Measurements from ENCODE around the gene RSRC1. TPM values are rescaled to one million over a fixed set of nuclear protein-coding genes. Genes with fewer than 3 reads are reported as not detected.

The RSRC1 gene
- total RNA-seq, 2 experiments from 2014 or later = 76.3 to 78.1 TPM

DNA sequence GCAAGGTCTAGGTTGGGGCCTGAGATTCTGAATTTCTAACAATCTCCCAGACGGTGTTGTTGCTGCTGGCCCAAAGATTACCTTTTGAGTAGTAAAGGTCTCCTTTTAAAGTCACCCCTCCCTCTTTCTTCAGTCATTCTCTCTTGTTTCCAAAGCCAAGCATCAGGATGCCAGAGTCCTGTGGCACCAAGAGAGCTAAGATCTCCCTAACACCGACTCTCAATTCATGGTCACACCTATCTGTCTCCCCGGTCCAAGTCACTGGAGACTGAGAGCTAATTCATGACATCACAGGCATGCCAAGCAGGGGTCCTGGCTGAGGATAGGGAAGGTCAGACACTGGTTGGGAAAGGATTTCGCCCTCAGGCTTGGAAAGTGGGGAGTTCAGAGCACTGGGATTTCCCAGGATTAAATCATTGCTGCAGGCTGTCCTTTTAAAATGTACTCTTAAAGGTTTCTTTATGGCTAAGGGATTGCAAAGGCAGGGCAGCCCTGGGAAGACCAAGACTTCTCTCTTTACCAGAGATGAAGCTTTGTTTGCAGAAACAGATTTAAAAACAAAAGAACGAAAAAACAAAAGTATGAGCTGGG is 11.0 kb upstream of the RSRC1 start:
- DNase-seq (ENCODE audit: low spot score) = no peak
- BruUV-seq (replicated peaks) = no TSS peak
- no peaks in the 10 kb centered on the region for H4K20me1 ChIP-seq (ENCODE audit: insufficient read depth, low read length)
- ChIA-PET CTCF (ENCODE audit: unreplicated experiment) (no interaction called here), POLR2A (interaction anchor here (0.5 to 2.2 kb wide), 2 partner anchors 10 to 41 kb away, joined by 3 to 13 read pairs; partner anchors contain the start of gene RSRC1)
- H3K4me3 ChIP-seq (ENCODE audit: low read depth, low read length, poor library complexity, severe bottlenecking) = no peak overlapping the region
- TF ChIP-seq, protein P1, sequence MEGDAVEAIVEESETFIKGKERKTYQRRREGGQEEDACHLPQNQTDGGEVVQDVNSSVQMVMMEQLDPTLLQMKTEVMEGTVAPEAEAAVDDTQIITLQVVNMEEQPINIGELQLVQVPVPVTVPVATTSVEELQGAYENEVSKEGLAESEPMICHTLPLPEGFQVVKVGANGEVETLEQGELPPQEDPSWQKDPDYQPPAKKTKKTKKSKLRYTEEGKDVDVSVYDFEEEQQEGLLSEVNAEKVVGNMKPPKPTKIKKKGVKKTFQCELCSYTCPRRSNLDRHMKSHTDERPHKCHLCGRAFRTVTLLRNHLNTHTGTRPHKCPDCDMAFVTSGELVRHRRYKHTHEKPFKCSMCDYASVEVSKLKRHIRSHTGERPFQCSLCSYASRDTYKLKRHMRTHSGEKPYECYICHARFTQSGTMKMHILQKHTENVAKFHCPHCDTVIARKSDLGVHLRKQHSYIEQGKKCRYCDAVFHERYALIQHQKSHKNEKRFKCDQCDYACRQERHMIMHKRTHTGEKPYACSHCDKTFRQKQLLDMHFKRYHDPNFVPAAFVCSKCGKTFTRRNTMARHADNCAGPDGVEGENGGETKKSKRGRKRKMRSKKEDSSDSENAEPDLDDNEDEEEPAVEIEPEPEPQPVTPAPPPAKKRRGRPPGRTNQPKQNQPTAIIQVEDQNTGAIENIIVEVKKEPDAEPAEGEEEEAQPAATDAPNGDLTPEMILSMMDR (conservative IDR thresholded peaks at IDR 0.05; ENCODE audit: low read length) = no peak
- TF ChIP-seq EZH2phosphoT487 (IDR thresholded peaks at IDR 0.05; ENCODE audit: borderline replicate concordance, low read depth, low read length) = no peak
- H3K4me1 ChIP-seq (ENCODE audit: insufficient read depth, low read length, poor library complexity, severe bottlenecking) = peaks cover 12% of the 10 kb centered on the region
- H2AFZ ChIP-seq (ENCODE audit: low read length) = no peak overlapping the region
- no peak overlapping the region for H3K27ac ChIP-seq (ENCODE audit: low read depth, low read length, poor library complexity, severe bottlenecking)
- no peaks in the 10 kb centered on the region for H3K9me3 ChIP-seq (ENCODE audit: low read length)
- peak overlapping the region; percentile 99; the same call in 1 of the 2 replicates for H3K4me2 ChIP-seq (ENCODE audit: low read length)
- intact Hi-C loops (cut with micrococcal nuclease; ENCODE audit: unreplicated experiment) = loop anchor here (5.0 to 10.0 kb wide), 2 partner anchors 333 to 706 kb away; partner anchors contain the start of gene MFSD1
- H3K9me2 ChIP-seq (ENCODE audit: insufficient read depth, low read length) = no peaks in the 10 kb centered on the region
- H3K36me3 ChIP-seq (ENCODE audit: insufficient read depth, low read length) = no peaks in the 10 kb centered on the region
- H3K79me2 ChIP-seq (ENCODE audit: insufficient read depth, low read depth, low read length) = no peaks in the 10 kb centered on the region

DNA sequence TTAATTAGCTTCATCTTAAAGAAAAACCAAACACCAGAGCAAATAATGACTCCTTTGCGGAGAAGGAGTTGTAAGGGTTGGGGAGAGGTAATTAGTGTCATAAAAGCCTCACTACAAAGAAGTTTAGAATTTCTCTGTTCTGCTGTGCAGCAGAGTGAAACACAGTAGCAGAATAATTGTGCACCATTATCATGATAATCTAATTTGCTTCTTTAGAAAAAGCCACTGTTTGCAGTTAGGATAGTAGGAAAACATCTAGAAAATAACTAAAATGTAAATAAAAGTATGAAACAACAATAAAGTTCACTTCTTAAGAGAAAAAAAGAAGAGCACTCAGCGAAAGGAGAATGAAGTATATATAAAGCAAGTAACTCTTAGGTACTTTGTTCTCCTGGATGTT is 9.2 kb upstream of the RSRC1 start:
- ChIA-PET POLR2A (interaction anchor here (0.6 to 2.2 kb wide), 4 partner anchors 9 to 405 kb away, joined by 3 to 13 read pairs (median 3); partner anchors contain the start of gene RSRC1), CTCF (ENCODE audit: unreplicated experiment) (no interaction called here)
- intact Hi-C loops (cut with micrococcal nuclease; ENCODE audit: unreplicated experiment) = no loop called here
- no peak overlapping the region for H3K4me3 ChIP-seq (ENCODE audit: low read depth, low read length, poor library complexity, severe bottlenecking)
- no peaks in the 10 kb centered on the region for H3K36me3 ChIP-seq (ENCODE audit: insufficient read depth, low read length)
- H4K20me1 ChIP-seq (ENCODE audit: insufficient read depth, low read length) = no peaks in the 10 kb centered on the region
- no peak for DNase-seq (ENCODE audit: low spot score)
- H3K27ac ChIP-seq (ENCODE audit: low read depth, low read length, poor library complexity, severe bottlenecking) = no peak overlapping the region
- peaks cover 12% of the 10 kb centered on the region for H3K4me1 ChIP-seq (ENCODE audit: insufficient read depth, low read length, poor library complexity, severe bottlenecking)
- TF ChIP-seq EZH2phosphoT487 (IDR thresholded peaks at IDR 0.05; ENCODE audit: borderline replicate concordance, low read depth, low read length) = no peak
- TF ChIP-seq, protein P1 (conservative IDR thresholded peaks at IDR 0.05; ENCODE audit: low read length) = no peak
- no peaks in the 10 kb centered on the region for H3K9me2 ChIP-seq (ENCODE audit: insufficient read depth, low read length)
- H2AFZ ChIP-seq (ENCODE audit: low read length) = no peak overlapping the region
- no peak overlapping the region for H3K4me2 ChIP-seq (ENCODE audit: low read length)
- H3K79me2 ChIP-seq (ENCODE audit: insufficient read depth, low read depth, low read length) = no peaks in the 10 kb centered on the region
- no peaks in the 10 kb centered on the region for H3K9me3 ChIP-seq (ENCODE audit: low read length)
- no TSS peak for BruUV-seq (replicated peaks)
